IPS-20b (cell line): Measurements from ENCODE around the gene ASRGL1.
"Not testable (repeated sequence)": the region's sequence is repeated elsewhere in the genome, so short reads cannot be mapped to it uniquely, and the experiment has no call there.

Source experiments
- H3K27ac ChIP-seq: one replicate; pipeline ENCODE4 v1.5.1; 2013; ENCODE audit warnings: low read length
- H3K27me3 ChIP-seq: 2 replicates; pipeline ENCODE4 v1.6.1; 2013; ENCODE audit warnings: mild to moderate bottlenecking, low read length, inconsistent platforms; ENCODE audit not compliant: insufficient read depth
- H3K36me3 ChIP-seq: 2 replicates; pipeline ENCODE4 v1.6.1; 2013; ENCODE audit warnings: low read depth, mild to moderate bottlenecking, inconsistent platforms, low read length, moderate library complexity; ENCODE audit not compliant: insufficient read depth
- H3K4me1 ChIP-seq: 2 replicates; pipeline ENCODE4 v1.6.1; 2013; ENCODE audit warnings: mild to moderate bottlenecking, control low read depth, inconsistent platforms, low read length, moderate library complexity; ENCODE audit not compliant: insufficient read depth
- H3K4me3 ChIP-seq: 2 replicates; pipeline ENCODE4 v1.5.1; 2013; ENCODE audit warnings: mild to moderate bottlenecking, low read length, inconsistent platforms
- H3K9ac ChIP-seq: 2 replicates; pipeline ENCODE4 v1.6.1; 2013; ENCODE audit warnings: low read depth, mild to moderate bottlenecking, inconsistent platforms, low read length, moderate library complexity
- H3K9me3 ChIP-seq: 2 replicates; pipeline ENCODE4 v1.6.1; 2013; ENCODE audit warnings: mild to moderate bottlenecking, low read depth, low read length, inconsistent platforms; ENCODE audit not compliant: insufficient read depth

The ASRGL1 gene

GRCh38 chr11:62383822-62384221 lies 46.6 kb downstream of the ASRGL1 start:
- H3K9me3 ChIP-seq = no peaks in the 10 kb centered on the region

GRCh38 chr11:62386083-62386482 lies 48.8 kb downstream of the ASRGL1 start:
- H3K27ac ChIP-seq, H3K9me3 ChIP-seq, H3K27me3 ChIP-seq, H3K4me1 ChIP-seq, H3K36me3 ChIP-seq, H3K9ac ChIP-seq, H3K4me3 ChIP-seq: not testable (repeated sequence)

More at GRCh38 chr11:62383822-62384221, 46.6 kb downstream of the ASRGL1 start:
- Histone ChIP-seq H3K9ac (no peak overlapping the region), H3K27me3 (no peaks in the 10 kb centered on the region), H3K36me3 (no peaks in the 10 kb centered on the region), H3K27ac (no peak overlapping the region), H3K4me1 (no peaks in the 10 kb centered on the region), H3K4me3 (no peak overlapping the region)

GRCh38 chr11:62387381-62387780 lies 50.1 kb downstream of the ASRGL1 start:
- H3K27me3 ChIP-seq = no peaks in the 10 kb centered on the region
- H3K4me1 ChIP-seq = no peaks in the 10 kb centered on the region
- no peak overlapping the region for H3K4me3 ChIP-seq
- no peak overlapping the region for H3K9ac ChIP-seq
- no peaks in the 10 kb centered on the region for H3K9me3 ChIP-seq
- H3K27ac ChIP-seq = no peak overlapping the region
- peaks cover 5% of the 10 kb centered on the region; the same call in 1 of the 2 replicates for H3K36me3 ChIP-seq

- no peaks in the 10 kb centered on the region for H3K9me3 ChIP-seq
These were observed 51.8 kb downstream of the ASRGL1 start for GRCh38 chr11:62388999-62389398.

DNA sequence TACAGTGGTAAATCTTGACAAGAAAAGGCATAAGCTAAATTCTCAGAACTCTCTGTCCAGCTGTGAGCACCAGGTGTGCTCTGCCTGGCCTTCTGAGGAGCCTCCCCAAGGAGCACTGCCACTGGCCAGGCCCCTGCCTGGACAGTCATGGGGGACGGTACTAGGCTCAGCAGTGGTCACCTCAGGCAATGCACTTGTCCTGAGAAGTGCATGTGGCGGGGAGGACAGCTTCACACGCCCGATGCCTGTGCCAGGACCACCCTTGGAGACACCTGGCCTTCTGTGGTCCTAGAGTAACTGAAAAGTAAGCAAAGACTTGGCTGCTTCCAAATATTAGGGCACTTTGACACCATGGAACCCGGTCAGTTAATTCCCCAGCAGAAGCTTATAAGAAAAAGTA lies 53.0 kb downstream of the ASRGL1 start:
- peaks cover 5% of the 10 kb centered on the region; the same call in 1 of the 2 replicates for H3K36me3 ChIP-seq
- peaks cover under 1% of the 10 kb centered on the region; the same call in 1 of the 2 replicates for H3K4me1 ChIP-seq

More at GRCh38 chr11:62388999-62389398, 51.8 kb downstream of the ASRGL1 start:
- Histone ChIP-seq H3K27me3 (no peaks in the 10 kb centered on the region), H3K9ac (no peak overlapping the region), H3K36me3 (peaks cover 5% of the 10 kb centered on the region; the same call in 1 of the 2 replicates), H3K4me1 (no peaks in the 10 kb centered on the region), H3K27ac (no peak overlapping the region), H3K4me3 (no peak overlapping the region)

DNA sequence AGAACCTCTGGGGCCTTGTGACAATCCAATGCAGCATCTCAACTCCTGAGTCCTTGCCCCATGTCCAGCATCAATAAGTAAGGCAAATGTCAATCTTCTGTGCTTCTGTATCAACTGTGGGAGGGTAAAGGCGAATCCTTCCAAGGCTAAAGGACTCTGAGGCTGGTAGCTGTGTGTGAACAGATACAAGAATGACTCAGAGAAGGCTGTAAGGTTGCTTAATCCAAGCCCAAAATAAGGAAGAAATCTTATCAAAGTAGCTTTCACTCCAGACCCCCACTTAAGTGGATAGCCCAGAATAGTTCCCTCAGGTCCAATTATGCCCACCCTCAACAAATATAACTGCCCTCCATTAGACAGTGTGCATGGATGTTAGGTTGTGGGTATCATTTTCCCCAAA lies 53.5 kb downstream of the ASRGL1 start:
- H3K27ac ChIP-seq = no peak overlapping the region
- no peak overlapping the region for H3K9ac ChIP-seq
- no peaks in the 10 kb centered on the region for H3K9me3 ChIP-seq
- H3K4me3 ChIP-seq = no peak overlapping the region
- H3K4me1 ChIP-seq = peaks cover 3% of the 10 kb centered on the region; the same call in 1 of the 2 replicates
- no peaks in the 10 kb centered on the region for H3K27me3 ChIP-seq
- peaks cover 5% of the 10 kb centered on the region; the same call in 1 of the 2 replicates for H3K36me3 ChIP-seq

More for the DNA sequence above, 53.0 kb downstream of the ASRGL1 start:
- H3K9ac ChIP-seq = no peak overlapping the region
- H3K27me3 ChIP-seq = no peaks in the 10 kb centered on the region
- H3K9me3 ChIP-seq = no peaks in the 10 kb centered on the region
- no peak overlapping the region for H3K4me3 ChIP-seq
- no peak overlapping the region for H3K27ac ChIP-seq

DNA sequence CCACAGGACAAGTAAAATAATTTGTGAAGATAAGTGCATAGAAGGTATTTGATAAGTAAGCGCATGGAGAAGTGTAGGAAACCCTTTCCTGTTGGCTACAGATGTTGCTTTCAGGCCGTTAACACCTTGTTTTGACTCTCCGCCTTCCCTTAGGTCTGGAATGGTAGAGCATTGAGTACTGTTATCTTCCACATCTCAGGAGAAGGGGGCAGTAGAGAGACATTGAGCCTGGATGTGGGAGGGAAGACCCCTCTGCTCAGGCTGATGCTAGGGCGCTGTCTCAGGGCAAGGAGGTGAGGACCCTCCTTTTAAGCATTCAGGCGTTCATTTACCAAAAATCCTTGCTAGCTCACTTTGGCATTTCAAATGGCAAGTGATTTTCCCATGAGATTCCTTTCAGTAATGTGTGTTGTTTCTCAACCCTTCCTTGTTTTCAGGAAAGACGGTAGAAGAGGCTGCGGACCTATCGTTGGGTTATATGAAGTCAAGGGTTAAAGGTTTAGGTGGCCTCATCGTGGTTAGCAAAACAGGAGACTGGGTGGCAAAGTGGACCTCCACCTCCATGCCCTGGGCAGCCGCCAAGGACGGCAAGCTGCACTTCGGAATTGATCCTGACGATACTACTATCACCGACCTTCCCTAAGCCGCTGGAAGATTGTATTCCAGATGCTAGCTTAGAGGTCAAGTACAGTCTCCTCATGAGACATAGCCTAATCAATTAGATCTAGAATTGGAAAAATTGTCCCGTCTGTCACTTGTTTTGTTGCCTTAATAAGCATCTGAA lies 54.6 kb downstream of the ASRGL1 start:
- H3K36me3 ChIP-seq = peaks cover 5% of the 10 kb centered on the region; the same call in 1 of the 2 replicates
- no peak overlapping the region for H3K9ac ChIP-seq
- peaks cover 3% of the 10 kb centered on the region; the same call in 1 of the 2 replicates for H3K4me1 ChIP-seq
- H3K9me3 ChIP-seq = no peaks in the 10 kb centered on the region
- H3K27ac ChIP-seq = no peak overlapping the region
- no peak overlapping the region for H3K4me3 ChIP-seq
- no peaks in the 10 kb centered on the region for H3K27me3 ChIP-seq

GRCh38 chr11:62392506-62392905 lies 55.3 kb downstream of the ASRGL1 start:
- H3K9ac ChIP-seq = no peak overlapping the region
- H3K36me3 ChIP-seq = peaks cover 5% of the 10 kb centered on the region; the same call in 1 of the 2 replicates
- no peak overlapping the region for H3K4me3 ChIP-seq
- H3K4me1 ChIP-seq = peaks cover 3% of the 10 kb centered on the region; the same call in 1 of the 2 replicates
- no peaks in the 10 kb centered on the region for H3K9me3 ChIP-seq
- no peak overlapping the region for H3K27ac ChIP-seq
- no peaks in the 10 kb centered on the region for H3K27me3 ChIP-seq

DNA sequence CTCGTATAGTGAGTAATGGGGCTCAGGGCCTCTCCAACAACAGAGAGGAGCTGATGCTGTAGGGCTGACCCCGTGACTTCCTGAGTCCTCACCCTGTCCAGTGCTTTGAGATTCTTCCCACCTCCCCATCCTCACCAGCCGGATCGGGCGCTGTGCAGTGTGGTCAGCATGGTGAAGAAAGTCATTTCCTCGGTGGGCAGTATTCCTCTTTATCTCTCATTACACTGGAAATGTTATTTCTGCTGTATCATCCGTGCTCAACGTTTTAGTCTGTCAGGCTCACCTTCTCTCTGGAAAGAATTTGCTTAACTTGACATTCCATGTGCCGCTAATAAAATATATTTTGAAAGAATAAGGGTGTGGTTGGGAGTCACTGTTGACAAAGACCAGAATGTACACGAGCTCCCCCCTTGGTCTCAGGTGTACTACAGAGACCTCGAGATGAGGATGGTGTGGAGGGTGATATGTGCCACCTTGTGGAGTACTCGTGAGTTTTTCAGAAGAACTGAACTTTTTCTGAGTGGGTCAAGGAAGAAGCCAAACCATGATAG lies 55.9 kb downstream of the ASRGL1 start:
- H3K4me1 ChIP-seq = peaks cover 3% of the 10 kb centered on the region; the same call in 1 of the 2 replicates
- H3K4me3 ChIP-seq = no peak overlapping the region
- H3K9ac ChIP-seq = no peak overlapping the region
- no peak overlapping the region for H3K27ac ChIP-seq
- H3K36me3 ChIP-seq = peaks cover 5% of the 10 kb centered on the region; the same call in 1 of the 2 replicates
- H3K9me3 ChIP-seq = no peaks in the 10 kb centered on the region
- H3K27me3 ChIP-seq = no peaks in the 10 kb centered on the region

GRCh38 chr11:62393735-62394134 lies 56.5 kb downstream of the ASRGL1 start:
- Histone ChIP-seq H3K9me3 (no peaks in the 10 kb centered on the region), H3K36me3 (peaks cover 5% of the 10 kb centered on the region; the same call in 1 of the 2 replicates), H3K9ac (no peak overlapping the region), H3K27ac (no peak overlapping the region), H3K4me1 (peaks cover 3% of the 10 kb centered on the region; the same call in 1 of the 2 replicates), H3K27me3 (no peaks in the 10 kb centered on the region), H3K4me3 (no peak overlapping the region)

- Histone ChIP-seq H3K36me3 (peaks cover 5% of the 10 kb centered on the region; the same call in 1 of the 2 replicates), H3K9me3 (no peaks in the 10 kb centered on the region), H3K4me1 (peaks cover 3% of the 10 kb centered on the region; the same call in 1 of the 2 replicates), H3K27me3 (no peaks in the 10 kb centered on the region), H3K4me3 (peak overlapping the region; percentile 52; the same call in 1 of the 2 replicates), H3K9ac (peak overlapping the region; percentile 30; the same call in 1 of the 2 replicates), H3K27ac (no peak overlapping the region)
These were observed 57.7 kb downstream of the ASRGL1 start for GRCh38 chr11:62394825-62395538.
